IgD-negative memory B cell (primary cell): Measurements from ENCODE around the gene VWF. TPM values are rescaled to one million over a fixed set of nuclear protein-coding genes. Genes with fewer than 3 reads are reported as not detected.
"Not testable (repeated sequence)": the region's sequence is repeated elsewhere in the genome, so short reads cannot be mapped to it uniquely, and the experiment has no call there.

Experiments used
- H3K27ac Mint-ChIP-seq, 3 donors: one replicate each; pipeline ENCODE4 v1.8.0; 2020 to 2022; ENCODE audit warnings: mild to moderate bottlenecking in 3 of 3, mixed read lengths in 3 of 3, moderate library complexity in 1 of 3
- H3K27me3 Mint-ChIP-seq: one replicate; pipeline ENCODE4 v1.8.0; 2021; ENCODE audit warnings: mixed read lengths
- H3K36me3 Mint-ChIP-seq: one replicate; pipeline ENCODE4 v1.8.0; 2020; ENCODE audit warnings: mild to moderate bottlenecking, mixed read lengths
- H3K4me1 Mint-ChIP-seq, 3 donors: one replicate each; pipeline ENCODE4 v1.8.0; 2020 to 2022; ENCODE audit warnings: mixed read lengths in 3 of 3, mild to moderate bottlenecking in 1 of 3
- H3K4me3 Mint-ChIP-seq, 4 donors: one replicate each; pipeline ENCODE4 v1.8.0; 2020 to 2022; ENCODE audit warnings: mild to moderate bottlenecking in 4 of 4, mixed read lengths in 4 of 4, moderate library complexity in 3 of 4
- H3K9me3 Mint-ChIP-seq, 3 donors: one replicate each; pipeline ENCODE4 v1.8.0; 2020 to 2021; ENCODE audit warnings: mixed read lengths in 3 of 3, mild to moderate bottlenecking in 1 of 3
- polyA plus RNA-seq: library from polyadenylated mRNA; unstranded; fragments of 300-500 nt; fragmentation: Illumina TruSeq; gene quantifications from one replicate; pipeline ENCODE4 v1.2.3, GENCODE V29; 2021

VWF gene
- polyA plus RNA-seq, 1 donor from 2014 or later: 0.11 TPM

DNA sequence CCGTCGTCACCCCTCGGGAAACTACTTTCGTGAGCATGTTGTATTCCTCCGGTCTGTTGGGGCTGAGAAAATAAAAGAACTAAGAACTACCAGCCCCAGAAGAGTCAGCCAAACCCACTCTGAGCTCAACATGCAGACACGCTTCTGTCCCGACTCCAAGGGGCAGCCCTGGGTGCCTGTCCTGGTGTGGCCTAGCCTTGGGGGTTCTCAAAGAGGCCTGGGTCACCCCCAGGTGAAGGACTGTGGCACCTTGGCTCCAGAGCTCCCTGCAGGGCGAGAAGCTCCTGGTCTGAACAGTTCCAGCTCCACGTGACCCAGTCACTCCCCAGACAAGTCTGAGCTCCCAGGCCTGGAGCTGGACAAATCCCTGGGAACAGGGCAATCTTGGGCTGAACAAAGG lies 87.0 kb downstream of the VWF start:
- Mint-ChIP-seq H3K4me3 (no peak overlapping the region), H3K4me1 (peaks cover 0 to 3% (median 0%) of the 10 kb centered on the region in 3 donors), H3K36me3 (no peaks in the 10 kb centered on the region), H3K27me3 (peaks cover 3% of the 10 kb centered on the region), H3K9me3 (no peaks in the 10 kb centered on the region), H3K27ac (no peak overlapping the region)

GRCh38 chr12:6036509-6036908 lies 88.0 kb downstream of the VWF start:
- Mint-ChIP-seq H3K9me3 (no peaks in the 10 kb centered on the region), H3K27ac (peak overlapping the region in 1 of 3 donors; percentile 7), H3K4me3 (no peak overlapping the region), H3K4me1 (peaks cover 0 to 3% (median 0%) of the 10 kb centered on the region in 3 donors), H3K27me3 (peaks cover 3% of the 10 kb centered on the region), H3K36me3 (no peaks in the 10 kb centered on the region)

GRCh38 chr12:6034596-6034995 lies 89.9 kb downstream of the VWF start:
- H3K27ac Mint-ChIP-seq: peak overlapping the region in 1 of 3 donors; percentile 41
- H3K27me3 Mint-ChIP-seq: peaks cover 5% of the 10 kb centered on the region
- no peaks in the 10 kb centered on the region for H3K4me1 Mint-ChIP-seq
- H3K9me3 Mint-ChIP-seq: no peaks in the 10 kb centered on the region
- H3K4me3 Mint-ChIP-seq: no peak overlapping the region
- no peaks in the 10 kb centered on the region for H3K36me3 Mint-ChIP-seq

DNA sequence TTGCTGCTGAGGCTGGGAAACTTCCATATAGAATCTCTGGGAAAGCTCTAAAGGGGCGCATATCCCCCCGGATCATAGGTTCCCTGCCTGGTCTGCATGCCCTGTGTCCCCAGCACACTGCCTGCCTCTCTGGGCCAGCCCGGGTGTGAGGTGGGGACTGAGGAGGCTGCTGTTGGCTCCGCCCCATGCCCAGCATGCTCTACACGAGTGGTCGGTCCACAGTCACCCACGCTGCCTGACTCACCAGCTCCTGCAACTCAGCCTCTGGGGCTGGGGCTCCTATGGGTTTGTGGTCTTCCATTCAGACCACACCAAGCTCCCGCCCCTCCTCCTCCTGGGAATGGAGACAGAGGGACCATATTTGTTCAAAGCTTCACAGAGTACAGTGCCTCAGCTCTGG lies 90.9 kb downstream of the VWF start:
- peaks cover 5% of the 10 kb centered on the region for H3K27me3 Mint-ChIP-seq

DNA sequence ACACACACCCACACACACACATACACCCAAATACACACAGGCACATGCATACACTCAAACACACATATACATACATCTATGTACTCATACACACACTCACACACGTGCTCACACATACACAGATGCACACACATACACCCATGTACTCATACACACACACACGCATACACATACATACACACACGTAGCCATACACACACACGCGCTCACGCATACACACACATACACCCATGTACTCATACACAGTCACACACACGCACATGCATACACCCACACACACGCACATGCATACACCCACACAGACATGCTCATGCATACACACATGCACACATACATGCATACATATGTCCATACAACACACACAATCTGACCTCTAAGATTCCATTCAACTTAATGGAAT lies 91.7 kb downstream of the VWF start:
- Mint-ChIP-seq H3K4me1 (no peaks in the 10 kb centered on the region), H3K36me3 (no peaks in the 10 kb centered on the region), H3K27ac (no peak overlapping the region), H3K9me3 (no peaks in the 10 kb centered on the region), H3K4me3 (no peak overlapping the region), H3K27me3 (peaks cover 5% of the 10 kb centered on the region)

More for the DNA sequence above, 90.9 kb downstream of the VWF start:
- Mint-ChIP-seq H3K36me3 (no peaks in the 10 kb centered on the region), H3K4me3 (no peak overlapping the region), H3K4me1 (no peaks in the 10 kb centered on the region), H3K9me3 (no peaks in the 10 kb centered on the region), H3K27ac (no peak overlapping the region)

DNA sequence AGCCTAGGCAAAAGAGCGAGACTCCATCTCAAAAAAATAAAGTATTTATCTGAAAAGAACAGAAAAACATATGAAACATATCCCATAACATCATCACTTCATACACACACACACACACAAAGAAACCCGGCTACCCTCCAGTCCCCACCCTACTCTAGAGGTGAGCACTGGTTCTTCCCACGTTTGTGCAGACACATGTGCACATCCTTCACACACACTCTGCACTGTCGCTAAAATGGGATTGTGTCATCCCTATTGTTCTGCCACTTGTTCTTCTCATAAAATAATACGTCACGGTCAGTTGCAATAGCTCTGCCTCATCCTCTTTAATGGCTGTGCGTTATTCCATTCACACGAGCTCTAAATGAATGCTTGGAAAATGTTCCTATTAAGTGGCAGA lies 93.5 kb downstream of the VWF start:
- no peaks in the 10 kb centered on the region for H3K36me3 Mint-ChIP-seq
- peaks cover 5% of the 10 kb centered on the region for H3K27me3 Mint-ChIP-seq
- no peak overlapping the region for H3K4me3 Mint-ChIP-seq
- H3K4me1 Mint-ChIP-seq: no peaks in the 10 kb centered on the region
- peaks cover 0 to 5% (median 4%) of the 10 kb centered on the region in 3 donors for H3K9me3 Mint-ChIP-seq
- H3K27ac Mint-ChIP-seq: no peak overlapping the region

- H3K36me3 Mint-ChIP-seq: no peaks in the 10 kb centered on the region
- no peak overlapping the region for H3K4me3 Mint-ChIP-seq
- H3K27me3 Mint-ChIP-seq: peaks cover 5% of the 10 kb centered on the region
- no peaks in the 10 kb centered on the region for H3K4me1 Mint-ChIP-seq
- no peak overlapping the region for H3K27ac Mint-ChIP-seq
- peaks cover 0 to 5% (median 4%) of the 10 kb centered on the region in 3 donors for H3K9me3 Mint-ChIP-seq
Measured at GRCh38 chr12:6030081-6030480, 94.4 kb downstream of the VWF start.

GRCh38 chr12:6029401-6029800 lies 95.1 kb downstream of the VWF start:
- Mint-ChIP-seq H3K27ac (no peak overlapping the region), H3K4me3 (no peak overlapping the region), H3K9me3 (peaks cover 0 to 5% (median 4%) of the 10 kb centered on the region in 3 donors)

GRCh38 chr12:6026998-6027397 lies 97.5 kb downstream of the VWF start:
- no peaks in the 10 kb centered on the region for H3K36me3 Mint-ChIP-seq
- no peaks in the 10 kb centered on the region for H3K4me1 Mint-ChIP-seq
- no peak overlapping the region for H3K27ac Mint-ChIP-seq
- no peak overlapping the region for H3K4me3 Mint-ChIP-seq
- H3K27me3 Mint-ChIP-seq: peaks cover 2% of the 10 kb centered on the region
- H3K9me3 Mint-ChIP-seq: peaks cover 0 to 6% (median 5%) of the 10 kb centered on the region in 3 donors

More at GRCh38 chr12:6029401-6029800, 95.1 kb downstream of the VWF start:
- no peaks in the 10 kb centered on the region for H3K4me1 Mint-ChIP-seq
- no peaks in the 10 kb centered on the region for H3K36me3 Mint-ChIP-seq
- H3K27me3 Mint-ChIP-seq: peaks cover 5% of the 10 kb centered on the region

DNA sequence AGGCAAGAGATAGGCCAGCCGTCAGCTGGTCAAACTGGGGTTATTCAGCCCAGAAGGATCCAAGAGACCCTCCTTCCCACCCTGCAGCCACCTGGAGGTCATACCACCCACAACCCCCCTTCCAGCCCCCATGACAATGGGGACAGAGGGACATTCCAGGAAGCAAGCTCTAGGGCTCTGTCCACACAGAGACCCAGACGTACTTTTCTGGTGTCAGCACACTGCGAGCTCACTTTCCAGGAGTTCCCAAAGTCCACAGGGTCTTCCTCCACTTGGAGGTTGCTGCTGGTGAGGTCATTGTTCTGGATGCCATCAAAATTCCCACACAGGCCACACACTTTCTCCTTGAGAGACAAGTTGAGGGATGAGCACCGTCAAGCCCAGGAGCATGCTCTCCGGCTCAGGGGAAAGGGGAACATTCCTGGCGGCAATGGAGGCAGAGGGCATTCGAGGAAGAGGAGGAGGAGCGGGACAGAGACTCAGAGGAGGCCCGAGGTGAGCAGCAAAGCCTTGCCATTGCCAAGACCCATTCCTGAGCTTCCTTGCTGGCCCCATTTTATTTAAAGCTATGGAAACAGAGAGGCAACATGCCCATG lies 98.7 kb downstream of the VWF start:
- not testable (repeated sequence) for H3K4me1 Mint-ChIP-seq, H3K36me3 Mint-ChIP-seq, H3K4me3 Mint-ChIP-seq, H3K27me3 Mint-ChIP-seq, H3K27ac Mint-ChIP-seq, H3K9me3 Mint-ChIP-seq

DNA sequence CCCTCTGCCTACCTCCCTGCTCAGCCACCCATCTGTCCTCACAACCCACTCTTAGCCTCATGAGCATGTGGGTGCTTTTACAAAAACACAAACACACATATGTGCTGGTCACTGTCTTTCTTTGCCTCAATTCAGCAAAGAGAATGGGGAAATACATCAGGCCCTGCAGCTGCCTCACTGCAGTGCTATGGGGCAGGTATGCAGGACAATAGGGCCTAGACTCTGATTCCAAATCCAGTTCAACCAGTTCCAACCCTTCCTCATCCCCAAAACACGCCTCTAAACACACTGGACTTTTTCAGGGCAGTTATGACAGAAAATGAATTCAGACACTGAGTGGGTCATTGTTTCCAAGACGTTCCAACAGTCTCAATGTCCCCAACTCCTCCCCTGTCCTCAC lies 100.4 kb downstream of the VWF start:
- not testable (repeated sequence) for H3K36me3 Mint-ChIP-seq, H3K4me1 Mint-ChIP-seq, H3K9me3 Mint-ChIP-seq, H3K27me3 Mint-ChIP-seq, H3K27ac Mint-ChIP-seq, H3K4me3 Mint-ChIP-seq

GRCh38 chr12:6020930-6021329 lies 103.5 kb downstream of the VWF start:
- peaks cover 0 to 1% (median 0%) of the 10 kb centered on the region in 3 donors for H3K9me3 Mint-ChIP-seq
- H3K4me1 Mint-ChIP-seq: peaks cover 0 to 1% (median 0%) of the 10 kb centered on the region in 3 donors
- H3K4me3 Mint-ChIP-seq: no peak overlapping the region
- H3K27me3 Mint-ChIP-seq: peaks cover 10% of the 10 kb centered on the region
- no peaks in the 10 kb centered on the region for H3K36me3 Mint-ChIP-seq
- no peak overlapping the region for H3K27ac Mint-ChIP-seq

GRCh38 chr12:6020511-6020910 lies 104.0 kb downstream of the VWF start:
- H3K4me3 Mint-ChIP-seq, H3K4me1 Mint-ChIP-seq, H3K27me3 Mint-ChIP-seq, H3K36me3 Mint-ChIP-seq, H3K27ac Mint-ChIP-seq, H3K9me3 Mint-ChIP-seq: not testable (repeated sequence)

- not testable (repeated sequence) for H3K36me3 Mint-ChIP-seq, H3K27ac Mint-ChIP-seq, H3K9me3 Mint-ChIP-seq, H3K4me3 Mint-ChIP-seq, H3K4me1 Mint-ChIP-seq
- H3K27me3 Mint-ChIP-seq: peaks cover 13% of the 10 kb centered on the region
Measured at GRCh38 chr12:6019256-6019655, 105.2 kb downstream of the VWF start.

GRCh38 chr12:6018265-6018664 lies 106.2 kb downstream of the VWF start:
- Mint-ChIP-seq H3K36me3 (no peaks in the 10 kb centered on the region), H3K27ac (no peak overlapping the region), H3K27me3 (peaks cover 17% of the 10 kb centered on the region), H3K4me3 (no peak overlapping the region), H3K4me1 (peaks cover 0 to 1% (median 0%) of the 10 kb centered on the region in 3 donors), H3K9me3 (no peaks in the 10 kb centered on the region)

GRCh38 chr12:6016756-6017155 lies 107.7 kb downstream of the VWF start:
- Mint-ChIP-seq H3K27ac (no peak overlapping the region), H3K27me3 (peaks cover 17% of the 10 kb centered on the region), H3K9me3 (no peaks in the 10 kb centered on the region), H3K36me3 (no peaks in the 10 kb centered on the region), H3K4me3 (no peak overlapping the region), H3K4me1 (peaks cover 0 to 1% (median 0%) of the 10 kb centered on the region in 3 donors)
